Transverse colon (tissue), 4 donors: ENCODE measurements around the gene ENTR1.

Experiments used
- CTCF ChIP-seq, 5 experiments: fragments of 200-600 bp in 3 of 5; fragments of 450-650 bp in 2 of 5; sonication (generic) in 3 of 5; IDR thresholded peaks; 1 replicate in 2 of 5; 2 replicates in 3 of 5; pipeline ENCODE4 v1.5.1; 2016 to 2017; ENCODE audit warnings: antibody characterized with exemption in 5 of 5, inconsistent platforms in 3 of 5, mild to moderate bottlenecking in 2 of 5, moderate library complexity in 1 of 5
- EP300 ChIP-seq: sonication (generic); formaldehyde crosslinking; IDR thresholded peaks from one replicate; pipeline ENCODE4 v1.6.1; 2017; ENCODE audit warnings: antibody characterized with exemption, low read depth
- POLR2A ChIP-seq: fragments of 450-650 bp; IDR thresholded peaks from one replicate; pipeline ENCODE4 v1.6.1; 2016; ENCODE audit warnings: antibody characterized with exemption, mild to moderate bottlenecking, moderate library complexity
- POLR2AphosphoS5 ChIP-seq, 3 donors: sonication (generic); formaldehyde crosslinking; IDR thresholded peaks; one replicate each; pipeline ENCODE4 v1.6.1; 2016; ENCODE audit warnings: antibody characterized with exemption in 3 of 3

DNA sequence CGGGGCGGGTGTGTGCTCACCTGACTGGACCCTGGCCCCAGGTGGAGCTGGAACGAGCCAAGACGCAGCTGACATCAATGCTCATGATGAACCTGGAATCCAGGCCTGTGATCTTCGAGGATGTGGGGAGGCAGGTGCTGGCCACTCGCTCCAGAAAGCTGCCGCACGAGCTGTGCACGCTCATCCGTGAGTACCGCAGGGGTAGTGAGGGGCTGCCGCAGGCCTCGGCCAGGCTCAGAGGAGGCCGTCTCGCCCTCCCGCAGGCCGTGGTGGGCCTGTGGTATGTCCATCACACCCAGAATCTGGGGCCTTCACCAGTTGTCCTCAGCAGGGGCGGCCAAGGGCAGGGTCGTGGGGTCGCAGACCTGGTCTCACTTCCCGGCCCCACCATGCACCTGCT is 11.4 kb upstream of the ENTR1 start:
- TF ChIP-seq CTCF (IDR thresholded peaks at IDR 0.05) (no peak), EP300 (no peak), POLR2AphosphoS5 (IDR thresholded peaks at IDR 0.05) (no peak), POLR2A (no peak)
